ENCODE measurements around the gene RUNX1.
"Not testable (repeated sequence)": the region's sequence is repeated elsewhere in the genome, so short reads cannot be mapped to it uniquely, and the experiment has no call there.

RUNX1 gene

DNA sequence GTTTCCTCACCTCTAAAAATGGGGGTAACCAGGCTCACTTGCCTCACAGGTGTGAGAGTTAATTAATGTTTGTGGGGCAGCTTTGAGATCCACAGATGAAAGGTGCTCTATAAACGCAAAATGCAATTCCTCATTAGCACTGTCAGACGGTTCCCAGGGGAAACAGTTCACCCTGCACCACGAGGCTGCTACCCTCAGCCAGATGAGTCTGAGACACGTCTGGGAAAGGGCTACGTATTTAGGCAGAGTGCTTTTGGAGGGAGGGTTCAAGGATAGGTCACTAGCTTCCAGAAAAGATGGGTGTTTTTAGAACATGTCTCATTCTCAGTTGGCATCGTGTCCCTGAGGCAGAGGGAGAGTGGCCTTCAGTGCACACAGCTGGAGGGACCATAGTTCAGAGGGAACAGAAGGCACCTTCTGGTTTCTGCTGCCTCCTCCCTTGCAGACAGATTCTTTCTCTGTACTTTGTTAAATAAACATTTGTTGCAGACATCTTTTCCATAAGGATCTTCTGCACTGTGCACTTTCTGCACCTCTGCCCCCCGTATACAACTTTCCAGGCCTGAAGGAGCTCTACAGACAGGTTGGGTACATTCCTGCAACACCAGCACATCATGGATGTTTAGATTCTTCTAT lies 240.4 kb downstream of the RUNX1 start:
- DNase-seq (ENCODE audit: low read depth, low spot score): no peak

DNA sequence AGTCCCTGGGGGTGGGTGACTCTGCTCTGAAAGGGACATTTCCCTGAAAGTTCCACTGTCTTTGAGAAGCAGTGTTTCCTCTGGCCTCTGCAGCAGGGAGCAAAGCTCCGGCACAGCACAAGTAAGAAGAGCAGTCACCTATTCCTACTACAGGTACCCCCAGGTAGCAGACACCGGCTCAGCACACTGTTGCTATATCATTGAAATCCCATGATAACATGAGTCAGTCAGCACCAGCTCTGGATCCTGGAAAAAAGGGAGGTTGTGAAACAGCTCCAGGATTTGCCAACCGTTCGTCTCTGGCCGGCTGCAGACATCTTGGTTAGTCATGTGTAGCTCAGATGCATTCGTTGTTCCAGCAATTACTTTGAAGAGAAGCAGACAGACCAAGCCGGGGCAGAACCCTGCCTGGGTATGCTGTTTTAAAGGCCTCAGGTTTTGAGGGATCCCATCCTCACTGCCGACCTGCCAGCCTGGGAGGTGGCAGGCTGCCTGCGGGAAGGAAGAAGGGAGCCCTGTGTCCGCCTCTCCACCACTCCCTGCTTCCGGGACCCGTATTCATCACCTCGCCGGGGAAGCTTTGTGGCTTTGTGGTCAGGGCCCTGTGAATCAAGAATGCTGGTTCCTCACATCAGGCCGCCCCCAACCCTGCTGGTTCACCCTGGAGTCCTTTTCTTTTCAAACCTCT lies 241.1 kb downstream of the RUNX1 start:
- no peak for DNase-seq (ENCODE audit: low read depth, low spot score)

DNA sequence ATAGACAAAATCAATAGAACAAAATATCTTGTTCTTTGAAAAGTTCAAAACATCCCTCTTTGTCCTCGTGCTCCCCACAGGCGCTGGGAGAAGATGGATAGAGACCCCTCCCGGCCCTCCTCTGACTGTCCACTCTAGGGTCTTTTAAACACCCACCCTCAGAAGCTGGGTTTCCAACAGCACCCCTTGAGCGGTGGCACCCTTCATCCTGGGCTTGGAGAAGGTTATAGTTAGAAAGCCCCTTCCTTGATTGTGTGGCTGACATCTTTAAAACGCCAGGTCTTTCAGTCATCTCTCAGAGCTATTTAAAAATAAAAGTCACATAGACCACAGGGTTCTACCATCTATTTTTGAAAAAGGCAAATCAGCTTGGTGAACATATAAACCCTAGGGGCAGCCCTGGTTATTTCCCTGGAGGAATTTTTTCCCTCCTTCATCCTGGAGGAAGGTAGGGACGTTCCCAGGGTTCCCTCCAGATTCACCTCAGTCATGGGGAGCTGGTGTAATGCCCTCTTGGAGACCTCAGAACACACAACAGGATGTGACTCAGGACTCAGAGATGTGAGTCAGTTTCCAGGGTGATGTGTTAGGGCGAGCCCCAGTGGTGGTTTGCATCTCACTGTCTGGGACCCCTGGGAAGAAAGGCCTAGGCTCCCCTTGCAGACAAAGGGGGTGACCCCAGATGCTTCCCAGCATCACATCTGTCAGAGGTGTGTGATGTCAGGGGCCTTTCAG lies 241.8 kb downstream of the RUNX1 start:
- DNase-seq (ENCODE audit: low read depth, low spot score): no peak

DNA sequence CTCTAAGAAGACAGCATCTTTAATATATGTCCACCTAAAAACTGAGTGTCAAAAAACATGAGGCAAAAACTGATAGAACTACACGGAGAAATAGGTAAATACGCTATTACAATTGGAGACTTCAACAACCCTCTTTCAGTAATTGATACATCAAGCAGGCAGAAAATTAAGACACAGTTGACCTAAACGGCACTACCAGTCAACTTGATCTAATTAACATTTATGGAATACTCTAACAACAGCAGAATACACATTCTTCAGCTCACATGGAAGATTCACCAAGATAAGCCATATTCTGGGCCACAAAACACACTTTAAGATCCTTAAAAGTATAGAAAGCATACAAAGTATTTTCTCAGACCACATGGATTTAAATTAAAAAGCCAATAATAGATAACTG lies 242.7 kb downstream of the RUNX1 start:
- DNase-seq (ENCODE audit: low read depth, low spot score): no peak

DNA sequence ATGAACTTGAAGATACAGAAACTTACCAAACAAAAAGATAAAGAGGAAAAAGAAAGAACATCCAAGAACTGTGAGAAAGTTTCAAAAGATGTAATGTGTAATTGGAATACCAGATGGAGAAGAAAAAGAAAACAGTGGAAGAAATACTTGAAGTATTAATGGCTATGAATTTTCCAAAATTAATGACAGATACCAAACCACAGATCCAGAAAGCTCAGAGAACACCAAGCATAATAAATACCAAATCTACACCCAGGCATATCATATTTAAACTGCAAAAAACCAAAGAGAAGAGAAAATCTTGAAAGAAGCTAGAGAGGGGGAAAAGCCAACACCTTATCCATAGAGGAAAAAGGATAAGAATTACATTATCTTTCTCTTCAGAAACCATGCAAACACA lies 243.9 kb downstream of the RUNX1 start:
- DNase-seq (ENCODE audit: low read depth, low spot score): no peak

DNA sequence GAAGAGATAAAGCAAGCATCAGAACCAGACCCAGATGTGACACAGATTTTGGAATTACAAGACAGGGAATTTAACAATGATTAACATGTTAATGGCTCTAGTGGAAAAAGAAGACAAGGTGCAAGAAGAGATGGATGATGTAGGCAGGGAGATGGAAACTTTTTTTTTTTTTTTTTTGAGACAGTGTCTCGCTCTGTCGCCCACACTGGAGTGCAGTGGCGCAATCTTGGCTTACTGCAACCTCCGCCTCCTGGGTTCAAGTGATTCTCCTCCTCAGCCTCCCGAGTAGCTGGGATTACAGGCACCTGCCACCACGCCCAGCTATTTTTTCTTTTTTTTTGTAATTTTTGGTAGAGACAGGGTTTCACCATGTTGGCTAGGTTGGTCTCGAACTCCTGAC lies 244.5 kb downstream of the RUNX1 start:
- not testable (repeated sequence) for DNase-seq (ENCODE audit: low read depth, low spot score)

DNA sequence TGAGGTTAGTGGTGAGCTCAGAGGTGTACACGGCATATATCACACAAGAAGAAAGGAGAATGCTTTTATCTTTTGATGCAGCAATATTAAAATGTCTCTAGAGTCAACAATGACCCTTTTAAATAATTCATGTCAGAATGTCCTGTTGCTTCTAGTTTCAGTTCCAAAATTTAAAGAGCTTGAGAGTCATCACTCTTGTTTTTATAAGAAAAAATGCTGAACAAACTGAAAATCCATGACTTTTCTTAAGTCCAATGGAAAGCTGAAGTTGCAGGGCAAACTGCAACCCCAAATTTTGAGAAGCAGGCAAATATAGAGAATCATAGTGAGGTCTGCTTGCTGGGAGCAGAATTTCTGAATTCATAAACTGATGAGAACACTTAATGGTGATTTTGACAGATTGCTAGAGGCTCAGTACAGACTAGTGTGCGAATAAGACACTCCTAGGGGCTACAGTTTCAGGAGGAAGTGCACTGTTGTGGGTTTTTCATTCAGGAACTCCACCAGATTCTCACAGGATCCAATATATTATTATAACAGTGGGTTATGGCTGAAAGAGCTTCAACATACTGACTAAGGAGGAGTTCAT lies 245.2 kb downstream of the RUNX1 start:
- DNase-seq (ENCODE audit: low read depth, low spot score): no peak

DNA sequence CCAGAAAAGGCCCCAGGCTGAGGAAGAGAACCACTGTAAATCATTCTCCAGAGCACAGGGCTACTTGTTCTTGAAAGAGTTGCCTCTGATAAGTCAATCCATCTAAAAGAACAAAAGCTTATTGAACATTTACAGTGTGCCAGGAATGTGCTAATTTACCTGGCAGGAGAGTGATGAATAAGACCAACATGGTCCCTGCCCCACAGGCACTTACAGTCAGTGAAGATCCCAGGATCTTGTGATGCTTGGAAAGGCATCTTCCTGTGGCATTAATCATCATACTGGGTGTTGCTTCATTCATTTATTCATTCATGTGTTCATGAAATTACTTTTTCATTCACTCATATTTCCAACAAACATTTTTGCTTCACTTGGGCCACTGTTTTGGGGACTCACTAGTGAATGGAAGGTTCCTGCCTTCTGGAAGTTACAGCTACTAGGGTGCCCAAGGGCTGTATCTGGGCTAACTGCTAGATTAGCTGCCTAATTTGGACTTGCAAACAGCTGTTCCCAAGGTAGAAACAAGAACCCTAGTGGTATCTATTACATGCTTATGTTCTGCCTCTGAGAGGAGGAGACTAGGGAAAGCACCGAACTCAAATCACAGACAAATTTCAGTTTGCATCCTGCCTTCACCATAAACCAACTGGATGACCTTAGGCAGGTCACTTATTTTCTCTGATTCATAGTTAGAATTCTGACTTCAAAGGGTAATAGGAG lies 246.8 kb downstream of the RUNX1 start:
- no peak for DNase-seq (ENCODE audit: low read depth, low spot score)

DNA sequence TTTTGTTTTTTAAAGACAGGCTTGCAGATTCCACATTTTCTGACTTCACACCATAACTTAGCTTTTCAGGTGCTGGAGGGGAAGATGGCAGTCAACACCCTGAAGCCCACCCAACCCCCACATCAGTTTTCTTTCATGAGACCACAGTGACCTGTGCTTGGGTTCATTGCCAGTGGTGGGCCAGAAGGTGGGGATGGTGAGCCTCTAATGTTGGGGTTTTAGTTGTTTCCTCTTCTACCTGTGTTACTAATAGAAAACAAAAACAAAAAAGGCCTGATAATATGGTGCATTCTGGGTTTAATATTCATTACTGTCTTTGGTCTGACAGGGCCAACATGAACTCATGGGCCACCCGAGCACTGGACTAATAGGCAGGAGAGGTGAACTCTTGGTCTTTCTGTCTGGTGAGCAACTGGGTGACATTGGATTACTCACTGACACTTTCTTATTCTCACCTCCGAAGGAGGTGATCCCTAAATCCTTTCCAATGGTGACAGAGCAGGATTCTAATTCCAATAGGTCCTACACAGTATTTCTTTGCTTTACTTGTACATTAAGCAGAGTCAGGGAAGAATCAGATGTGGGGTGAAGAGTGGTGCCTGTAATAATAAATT lies 247.5 kb downstream of the RUNX1 start:
- DNase-seq (ENCODE audit: low read depth, low spot score): peak; percentile 59

DNA sequence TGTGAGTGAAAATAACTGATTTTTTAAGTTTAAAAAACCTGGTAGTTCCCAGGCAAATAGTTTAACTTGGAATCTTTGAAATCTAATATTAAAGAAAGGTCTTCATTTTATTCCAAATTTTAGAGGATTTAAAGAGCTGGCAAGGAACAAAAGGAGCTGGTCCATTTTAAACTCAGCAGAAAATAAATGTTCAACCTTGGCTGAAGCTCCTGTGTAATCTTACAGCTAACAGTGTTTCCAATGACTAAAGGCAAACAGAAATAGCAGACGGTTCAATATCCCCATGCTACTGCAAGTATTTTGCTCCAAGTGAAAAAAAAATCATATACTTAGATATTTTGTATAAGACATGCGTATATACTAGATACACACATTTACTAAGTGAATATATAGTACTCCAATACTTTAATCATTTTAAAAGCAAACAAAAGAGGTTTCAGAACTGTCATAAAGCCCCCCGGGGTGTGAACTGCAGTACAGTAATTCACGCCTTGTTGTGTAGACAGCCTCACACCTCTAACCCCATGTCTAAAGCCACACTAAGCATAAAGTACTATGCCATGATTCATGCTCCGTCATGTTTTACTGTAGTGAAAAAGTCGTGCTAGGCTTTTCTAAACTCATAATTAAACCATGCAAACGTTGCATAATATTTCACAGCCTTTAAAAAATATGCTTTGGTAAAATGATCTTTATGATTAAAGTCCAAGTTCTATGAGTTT lies 248.1 kb downstream of the RUNX1 start:
- DNase-seq (ENCODE audit: low read depth, low spot score): no peak

DNA sequence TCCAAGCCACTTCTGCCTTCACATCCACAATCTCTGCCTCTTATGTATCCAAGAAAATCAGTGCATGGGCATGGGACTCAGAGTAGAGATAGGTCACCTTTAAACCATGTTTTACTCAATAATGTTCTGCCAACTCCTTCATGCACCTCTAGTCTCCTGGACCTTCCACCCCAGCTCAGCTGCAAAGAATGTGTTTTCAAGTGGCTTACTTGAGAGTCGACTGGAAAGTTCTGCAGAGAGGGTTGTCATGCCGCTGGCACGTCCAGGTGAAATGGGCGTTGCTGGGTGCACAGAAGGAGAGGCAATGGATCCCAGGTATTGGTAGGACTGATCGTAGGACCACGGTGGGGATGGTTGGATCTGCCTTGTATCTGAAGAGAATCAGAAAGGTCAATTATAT lies 250.0 kb downstream of the RUNX1 start:
- DNase-seq (ENCODE audit: low read depth, low spot score): no peak

DNA sequence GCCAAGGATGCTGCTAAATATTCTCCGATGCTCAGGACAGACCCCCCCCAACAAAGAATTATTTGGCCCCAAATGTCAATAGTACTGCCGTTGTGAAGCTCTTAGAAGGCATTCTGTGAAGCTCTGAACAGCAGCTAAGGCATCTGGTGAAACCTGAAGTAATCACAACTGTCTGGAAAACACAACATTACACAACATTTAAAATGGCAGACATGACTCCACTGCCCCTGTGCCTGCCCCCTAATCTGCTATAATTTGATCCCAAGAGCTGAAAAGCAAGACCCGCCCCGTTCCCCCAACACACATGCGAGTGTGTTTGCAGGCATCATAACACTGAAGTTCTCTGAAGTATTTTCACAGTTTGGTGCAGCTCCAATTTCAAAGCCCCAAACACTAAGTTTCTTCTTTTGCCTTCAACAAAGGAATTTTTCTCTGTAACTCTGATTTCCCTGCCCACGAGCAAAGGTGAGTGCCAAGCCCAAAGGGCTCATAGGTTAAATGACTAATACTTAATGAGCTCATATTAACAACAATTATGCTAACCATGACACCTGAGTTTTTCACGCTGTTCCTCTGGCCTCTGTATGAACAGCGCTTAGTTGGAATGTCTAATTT lies 251.1 kb downstream of the RUNX1 start:
- no peak for DNase-seq (ENCODE audit: low read depth, low spot score)

DNA sequence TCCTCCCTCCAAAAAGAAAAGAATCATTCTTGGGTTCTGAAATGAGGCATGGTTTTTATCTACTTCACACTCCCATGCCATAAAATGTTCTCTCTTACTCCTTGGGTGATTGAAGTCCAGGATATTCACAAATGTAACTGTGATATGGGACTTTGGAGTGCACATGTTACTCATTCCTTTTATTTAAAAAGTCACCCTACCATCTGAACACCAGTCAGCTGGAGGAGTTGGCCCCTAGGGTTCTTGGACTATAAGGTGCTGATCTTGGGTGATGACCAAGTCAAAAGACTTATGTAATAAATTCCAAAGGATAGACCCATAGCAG lies 251.9 kb downstream of the RUNX1 start:
- no peak for DNase-seq (ENCODE audit: low read depth, low spot score)

DNA sequence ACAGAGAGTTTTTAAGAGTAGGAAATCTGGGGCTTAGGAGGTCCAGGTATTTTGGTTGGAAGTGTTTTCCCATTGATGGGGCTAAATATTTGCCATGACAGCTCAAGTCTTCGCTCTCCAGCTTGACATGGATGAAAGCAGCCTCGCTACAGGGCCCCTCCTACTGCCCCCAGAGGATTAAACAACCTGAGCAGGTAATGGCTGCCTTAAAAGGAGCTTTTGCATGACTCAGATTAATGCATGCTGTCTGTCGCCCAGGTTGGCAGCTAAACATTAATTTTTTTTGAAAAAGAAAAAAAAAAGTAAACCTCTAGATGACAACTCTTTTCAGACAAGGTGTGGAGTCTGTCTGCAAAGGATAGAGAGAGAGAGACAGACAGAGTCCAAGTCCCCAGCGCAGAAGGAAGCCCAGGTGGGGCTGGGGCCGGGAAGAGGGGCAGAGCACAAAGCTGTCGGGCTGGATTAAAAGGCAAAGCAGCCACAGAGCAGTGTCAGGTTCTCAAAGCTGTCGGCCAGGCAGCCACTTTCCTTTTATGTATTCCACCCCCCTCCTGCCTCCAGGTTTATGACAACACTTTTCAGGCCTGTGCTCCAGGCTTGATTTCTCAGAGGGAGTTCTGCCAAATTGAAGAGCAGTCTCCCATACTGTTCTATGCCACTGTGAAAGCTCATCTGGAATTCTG lies 252.4 kb downstream of the RUNX1 start:
- DNase-seq (ENCODE audit: low read depth, low spot score): peak; percentile 87

DNA sequence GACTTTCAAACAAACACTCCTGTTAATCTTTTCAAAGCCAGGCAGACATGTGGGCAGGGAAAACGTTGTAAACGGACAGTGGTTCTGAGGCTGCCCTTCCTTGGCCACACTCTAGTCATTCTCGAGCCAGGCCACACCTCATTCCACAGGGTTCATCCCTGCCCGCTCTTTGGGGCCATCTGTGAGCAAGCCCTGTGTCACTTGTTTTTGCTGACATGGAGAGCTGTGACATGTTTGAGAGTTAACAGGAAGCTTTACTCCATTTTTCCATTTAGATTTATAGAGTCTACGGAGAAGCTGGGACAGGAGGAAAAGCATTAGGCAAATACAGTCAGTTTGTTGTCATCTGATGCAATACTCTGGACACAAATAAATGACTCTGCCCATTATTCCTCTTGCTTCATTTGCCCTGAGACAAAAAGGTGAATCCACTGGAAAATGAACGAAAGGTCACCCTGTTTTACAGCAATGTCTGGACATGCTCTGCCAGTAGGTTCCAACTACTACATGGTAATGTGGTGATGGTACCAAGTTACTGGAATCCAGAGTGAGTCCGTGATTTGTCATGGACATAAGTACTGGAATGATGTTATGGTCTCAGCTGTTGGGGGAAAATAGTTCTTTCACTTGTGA lies 253.4 kb downstream of the RUNX1 start:
- no peak for DNase-seq (ENCODE audit: low read depth, low spot score)

DNA sequence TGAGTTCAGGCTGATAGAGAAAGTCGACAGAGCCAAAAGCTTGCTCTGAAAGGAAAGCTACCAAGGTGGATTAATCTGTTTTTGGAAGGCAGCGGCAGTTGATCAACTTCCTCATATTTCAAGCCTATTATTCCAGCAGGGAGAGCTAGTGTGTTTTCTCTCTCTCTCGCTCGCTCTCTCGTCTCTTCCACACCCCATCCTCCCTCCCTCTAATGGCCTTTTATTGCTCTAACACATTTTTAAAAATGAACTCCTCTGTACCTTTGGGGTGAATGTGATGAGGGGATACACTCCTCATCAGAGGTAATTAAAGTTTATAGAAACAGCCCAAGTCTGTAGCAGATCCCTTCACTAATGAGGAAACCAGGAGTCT lies 253.9 kb downstream of the RUNX1 start:
- DNase-seq (ENCODE audit: low read depth, low spot score): no peak

DNA sequence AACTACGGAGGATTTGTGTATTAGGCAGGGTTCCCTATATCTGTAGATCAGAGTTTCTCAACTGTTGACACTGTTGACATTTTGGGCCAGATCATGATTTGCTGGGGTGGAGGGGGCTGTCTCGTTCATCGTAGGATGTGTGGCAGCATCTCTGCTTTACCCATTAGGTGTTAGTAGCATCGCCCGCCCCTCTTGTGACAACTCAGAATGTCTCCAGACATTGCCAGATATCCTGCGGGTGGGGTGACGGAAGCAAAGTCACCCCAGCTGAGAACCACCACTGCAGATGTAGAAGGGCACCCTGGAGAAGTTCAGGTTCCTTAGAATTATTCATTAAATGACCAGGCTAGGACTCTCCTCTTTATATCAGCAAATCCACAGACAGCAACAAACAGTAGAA lies 254.4 kb downstream of the RUNX1 start:
- no peak for DNase-seq (ENCODE audit: low read depth, low spot score)

DNA sequence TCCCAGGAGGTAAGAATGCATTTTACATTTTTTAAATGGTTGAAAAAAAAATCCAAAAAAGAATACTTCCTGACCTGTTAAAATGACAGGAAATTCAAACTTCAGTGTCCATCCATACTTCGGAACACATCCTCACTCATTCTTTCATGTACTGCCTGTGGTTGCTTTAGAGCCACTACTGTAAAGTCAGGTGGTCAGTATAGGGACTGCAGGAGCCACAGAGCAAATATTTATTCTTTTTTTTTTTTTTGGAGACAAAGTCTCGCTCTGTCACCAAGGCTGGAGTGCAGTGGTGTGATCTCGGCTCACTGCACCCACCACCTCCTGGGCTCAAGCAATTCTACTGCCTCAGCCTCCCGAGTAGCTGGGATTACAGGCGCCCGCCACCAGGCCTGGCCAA lies 255.6 kb downstream of the RUNX1 start:
- no peak for DNase-seq (ENCODE audit: low read depth, low spot score)

DNA sequence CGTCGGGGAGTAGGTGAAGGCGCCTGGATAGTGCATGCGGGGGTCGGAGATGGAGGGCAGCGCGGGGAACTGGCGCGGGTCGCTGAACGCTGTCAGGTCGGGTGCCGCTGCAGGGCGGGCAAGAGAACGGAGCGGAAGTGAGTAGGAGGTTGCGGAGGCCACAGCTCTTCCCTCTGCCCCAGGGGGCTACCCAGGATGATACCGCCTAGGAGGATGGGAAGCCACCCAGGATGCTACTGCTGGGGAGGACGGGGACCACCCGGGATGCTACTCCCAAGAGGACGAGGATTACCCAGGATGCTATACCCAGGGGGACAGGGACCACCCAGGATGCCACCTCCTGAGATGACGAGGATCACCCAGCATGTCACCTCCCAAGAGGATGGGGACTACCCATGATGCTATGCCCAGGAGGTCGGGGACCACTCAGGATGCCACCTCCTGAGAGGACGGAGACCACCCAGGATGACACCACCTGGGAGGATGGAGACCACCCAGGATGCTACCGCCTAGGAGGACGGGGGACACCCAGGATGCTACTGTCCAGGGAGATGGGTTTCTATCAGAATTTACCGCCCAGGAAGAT lies 256.5 kb downstream of the RUNX1 start:
- DNase-seq (ENCODE audit: low read depth, low spot score): no peak
